GM12872 (cell line): ENCODE measurements around the gene COQ2.

ENCODE experiments used
- CTCF ChIP-seq: IDR thresholded peaks from 3 replicates; pipeline ENCODE4 v1.5.1; 2011; ENCODE audit warnings: low read depth, mild to moderate bottlenecking, low read length, moderate library complexity; ENCODE audit not compliant: insufficient read depth

Gene COQ2

GRCh38 chr4:83318666-83319065 is 34.1 kb upstream of the COQ2 start:
- no peak for TF ChIP-seq CTCF

- no peak for TF ChIP-seq CTCF
Measured at GRCh38 chr4:83317671-83318070, 33.1 kb upstream of the COQ2 start.

DNA sequence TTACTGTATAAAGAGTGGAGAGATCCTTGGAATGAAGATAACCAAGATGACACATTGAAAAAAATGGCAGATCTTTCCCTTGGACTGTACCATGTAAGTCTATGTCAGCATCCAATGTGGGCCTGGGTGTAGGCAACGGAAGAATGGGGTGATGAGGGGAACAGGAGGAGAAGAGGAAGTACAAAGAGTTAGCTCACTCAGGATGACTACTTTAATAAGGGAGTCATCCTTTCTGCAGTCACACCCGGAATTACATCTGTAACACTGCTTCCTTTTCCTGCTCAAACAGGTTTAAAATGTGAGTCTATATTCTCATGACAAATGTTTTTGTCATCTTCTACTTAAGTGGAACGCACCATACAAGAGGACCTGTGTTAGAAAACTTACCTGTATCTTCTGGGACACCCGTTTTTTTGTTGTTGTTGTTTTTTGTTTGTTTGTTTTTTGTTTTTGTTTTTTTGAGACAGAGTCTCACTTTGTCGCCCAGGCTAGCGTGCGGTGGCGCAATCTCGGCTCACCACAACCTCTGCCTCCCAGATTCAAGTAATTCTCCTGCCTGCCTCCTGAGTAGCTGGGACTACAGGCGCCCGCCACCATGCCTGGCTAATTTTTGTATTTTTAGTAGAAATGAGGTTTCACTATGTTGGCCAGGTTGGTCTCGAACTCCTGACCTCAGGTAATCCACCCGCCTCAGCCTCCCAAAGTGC is 32.0 kb upstream of the COQ2 start:
- no peak for TF ChIP-seq CTCF

GRCh38 chr4:83315341-83315870 is 30.8 kb upstream of the COQ2 start:
- TF ChIP-seq CTCF: no peak

DNA sequence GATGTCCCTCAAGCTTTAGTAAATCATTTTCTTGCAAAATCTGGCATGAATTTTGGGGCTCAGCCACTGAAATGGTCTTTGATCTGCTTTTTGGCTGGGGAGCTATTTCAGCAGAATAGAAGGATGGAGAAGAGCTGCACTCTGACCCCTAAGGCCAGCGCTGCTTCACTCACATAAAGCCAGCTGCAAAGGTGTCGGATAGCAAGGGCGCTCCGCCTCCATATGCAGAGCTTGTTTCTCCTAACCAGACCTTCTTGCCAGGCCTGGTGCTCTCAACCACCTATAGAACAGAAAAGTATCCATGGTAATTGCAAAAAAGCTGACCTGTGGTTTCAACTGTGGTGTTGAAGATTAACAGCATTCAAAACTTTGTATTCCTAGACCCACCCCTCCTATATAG is 24.1 kb upstream of the COQ2 start:
- TF ChIP-seq CTCF: no peak

- TF ChIP-seq CTCF: no peak
Measured at GRCh38 chr4:83307920-83308319, 23.3 kb upstream of the COQ2 start.

DNA sequence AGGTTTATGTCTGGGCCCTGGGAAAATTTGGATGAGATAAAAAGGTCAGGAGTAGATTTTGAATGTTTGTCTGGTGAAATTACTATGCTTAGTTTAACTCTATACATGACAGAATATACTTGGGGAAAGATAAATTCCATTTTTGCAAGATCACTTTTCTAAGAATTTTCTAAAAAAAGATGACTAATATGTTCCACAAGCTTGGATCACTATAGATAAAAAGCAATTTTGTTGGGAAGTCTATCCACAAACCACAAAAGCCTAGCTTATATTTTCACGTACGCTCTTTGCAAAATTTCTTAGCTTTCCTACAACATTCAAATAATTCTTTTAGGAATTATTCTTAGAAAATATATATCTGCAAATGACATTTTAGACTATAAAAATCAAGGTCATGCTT is 20.6 kb upstream of the COQ2 start:
- TF ChIP-seq CTCF: no peak
